Measurements from ENCODE around the gene LIMS2. TPM values are rescaled to one million over a fixed set of nuclear protein-coding genes. Genes with fewer than 3 reads are reported as not detected.
A peak's percentile ranks its signal among the peaks of the same experiment; 100 is the strongest.

The LIMS2 gene
- total and polyA plus RNA-seq, 10 donors = 62.5 to 437 (median 115) TPM

DNA sequence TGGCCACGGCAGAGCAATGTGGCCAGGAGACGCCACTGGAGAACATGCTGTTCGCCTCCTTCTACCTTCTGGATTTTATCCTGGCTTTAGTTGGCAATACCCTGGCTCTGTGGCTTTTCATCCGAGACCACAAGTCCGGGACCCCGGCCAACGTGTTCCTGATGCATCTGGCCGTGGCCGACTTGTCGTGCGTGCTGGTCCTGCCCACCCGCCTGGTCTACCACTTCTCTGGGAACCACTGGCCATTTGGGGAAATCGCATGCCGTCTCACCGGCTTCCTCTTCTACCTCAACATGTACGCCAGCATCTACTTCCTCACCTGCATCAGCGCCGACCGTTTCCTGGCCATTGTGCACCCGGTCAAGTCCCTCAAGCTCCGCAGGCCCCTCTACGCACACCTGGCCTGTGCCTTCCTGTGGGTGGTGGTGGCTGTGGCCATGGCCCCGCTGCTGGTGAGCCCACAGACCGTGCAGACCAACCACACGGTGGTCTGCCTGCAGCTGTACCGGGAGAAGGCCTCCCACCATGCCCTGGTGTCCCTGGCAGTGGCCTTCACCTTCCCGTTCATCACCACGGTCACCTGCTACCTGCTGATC is 24.4 kb downstream of the LIMS2 start:
- H3K4me1 ChIP-seq = peaks cover 26 to 96% (median 73%) of the 10 kb centered on the region in 6 donors
- DNase-seq = no peak
- peaks cover 0 to 50% (median 0%) of the 10 kb centered on the region in 6 donors for H3K36me3 ChIP-seq
- H3K27ac ChIP-seq = peak overlapping the region in 5 of 8 donors; percentile 5 to 87 (median 70)
- WGBS, 5 donors = 76 to 83% (median 77%) methylated on average over 25 to 28 of the region's 28 CpGs
- intact Hi-C loops (cut with DNase I; ENCODE audit: low total_unique reads) = no loop called here
- H3K9me3 ChIP-seq = no peaks in the 10 kb centered on the region
- no peak overlapping the region for H3K4me3 ChIP-seq
- peak in 2 of 3 donors; percentile 14 to 50 for TF ChIP-seq POLR2AphosphoS5 (IDR thresholded peaks at IDR 0.05)
- TF ChIP-seq, protein P1, sequence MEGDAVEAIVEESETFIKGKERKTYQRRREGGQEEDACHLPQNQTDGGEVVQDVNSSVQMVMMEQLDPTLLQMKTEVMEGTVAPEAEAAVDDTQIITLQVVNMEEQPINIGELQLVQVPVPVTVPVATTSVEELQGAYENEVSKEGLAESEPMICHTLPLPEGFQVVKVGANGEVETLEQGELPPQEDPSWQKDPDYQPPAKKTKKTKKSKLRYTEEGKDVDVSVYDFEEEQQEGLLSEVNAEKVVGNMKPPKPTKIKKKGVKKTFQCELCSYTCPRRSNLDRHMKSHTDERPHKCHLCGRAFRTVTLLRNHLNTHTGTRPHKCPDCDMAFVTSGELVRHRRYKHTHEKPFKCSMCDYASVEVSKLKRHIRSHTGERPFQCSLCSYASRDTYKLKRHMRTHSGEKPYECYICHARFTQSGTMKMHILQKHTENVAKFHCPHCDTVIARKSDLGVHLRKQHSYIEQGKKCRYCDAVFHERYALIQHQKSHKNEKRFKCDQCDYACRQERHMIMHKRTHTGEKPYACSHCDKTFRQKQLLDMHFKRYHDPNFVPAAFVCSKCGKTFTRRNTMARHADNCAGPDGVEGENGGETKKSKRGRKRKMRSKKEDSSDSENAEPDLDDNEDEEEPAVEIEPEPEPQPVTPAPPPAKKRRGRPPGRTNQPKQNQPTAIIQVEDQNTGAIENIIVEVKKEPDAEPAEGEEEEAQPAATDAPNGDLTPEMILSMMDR (IDR thresholded peaks at IDR 0.05 in 8 of 11, conservative IDR thresholded peaks at IDR 0.05 in 3 of 11) = no peak
- H3K27me3 ChIP-seq (replicated peaks in 1 of 7) = no peaks in the 10 kb centered on the region

DNA sequence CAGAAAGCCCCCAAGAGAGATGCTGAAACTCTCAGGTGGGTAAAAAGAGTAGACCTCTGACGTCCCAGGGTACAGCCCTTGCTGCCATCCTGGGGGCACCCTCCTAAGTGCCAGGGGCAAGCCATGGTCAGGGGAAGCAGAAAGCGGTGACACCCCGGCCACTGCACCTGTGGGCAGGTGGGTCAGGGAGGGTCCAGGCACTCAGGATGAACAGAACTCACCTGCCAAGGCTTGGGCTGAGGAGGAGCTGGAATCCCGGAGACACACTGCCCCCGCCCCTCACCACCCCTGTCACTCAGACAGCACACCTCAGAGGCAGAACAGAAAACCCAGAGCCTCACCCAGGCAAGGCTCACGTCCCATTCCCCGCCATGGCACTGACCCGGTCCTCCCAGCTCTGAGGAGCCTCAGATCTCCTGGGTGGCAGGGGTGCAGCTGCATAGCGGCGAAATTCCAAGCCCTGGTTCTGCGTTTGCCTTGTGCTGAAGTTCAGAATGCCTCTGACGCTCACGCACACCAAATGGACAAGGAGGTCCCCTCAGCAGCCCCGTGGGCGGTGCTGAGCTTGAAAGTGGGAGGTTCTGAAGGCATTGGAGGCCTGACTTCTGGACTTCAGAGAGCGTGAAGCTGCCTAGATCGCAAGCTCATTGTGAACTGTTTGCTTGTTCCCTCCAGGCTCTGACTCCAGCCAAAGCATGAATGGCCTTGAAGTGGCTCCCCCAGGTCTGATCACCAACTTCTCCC is 25.1 kb downstream of the LIMS2 start:
- Histone ChIP-seq H3K4me3 (no peak overlapping the region), H3K36me3 (peaks cover 0 to 46% (median 0%) of the 10 kb centered on the region in 6 donors), H3K27ac (peak overlapping the region in 6 of 8 donors; percentile 36 to 87 (median 67)), H3K4me1 (peaks cover 26 to 93% (median 70%) of the 10 kb centered on the region in 6 donors), H3K9me3 (no peaks in the 10 kb centered on the region), H3K27me3 (replicated peaks in 1 of 7) (no peaks in the 10 kb centered on the region)
- WGBS, 5 donors = 77 to 81% (median 78%) methylated on average over 17 of the region's 17 CpGs
- TF ChIP-seq POLR2AphosphoS5 (IDR thresholded peaks at IDR 0.05) (no peak), POLR2A (IDR thresholded peaks at IDR 0.05) (no peak)
- TF ChIP-seq, protein P1 (IDR thresholded peaks at IDR 0.05 in 8 of 11, conservative IDR thresholded peaks at IDR 0.05 in 3 of 11) = peak in 5 of 11 experiments; percentile 1 to 65 (median 63)
- peak; percentile 81 for DNase-seq
- intact Hi-C loops (cut with DNase I; ENCODE audit: low total_unique reads) = no loop called here

DNA sequence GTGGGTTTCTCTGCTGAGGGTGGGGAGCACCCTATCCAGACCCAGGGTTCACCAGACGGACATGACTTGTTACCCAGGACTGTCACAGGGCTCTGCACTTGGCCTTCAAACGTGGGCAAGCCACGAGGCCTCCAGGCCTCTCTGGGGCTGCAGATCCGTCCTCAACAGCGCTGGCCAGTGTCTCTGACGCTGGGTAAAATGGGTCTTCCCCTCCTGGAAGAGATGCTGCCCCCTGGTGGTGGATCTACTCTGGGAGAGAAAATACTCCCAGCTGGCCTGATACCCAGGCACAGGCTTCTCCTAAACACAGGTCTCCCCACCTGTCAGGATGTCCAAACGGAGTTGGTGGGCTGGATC is 25.7 kb downstream of the LIMS2 start:
- Histone ChIP-seq H3K4me1 (peaks cover 26 to 88% (median 68%) of the 10 kb centered on the region in 6 donors), H3K4me3 (peak overlapping the region in 1 of 8 donors; percentile 21), H3K27ac (peak overlapping the region in 6 of 8 donors; percentile 36 to 87 (median 67)), H3K27me3 (replicated peaks in 1 of 7) (no peaks in the 10 kb centered on the region), H3K36me3 (peaks cover 0 to 44% (median 0%) of the 10 kb centered on the region in 6 donors), H3K9me3 (no peaks in the 10 kb centered on the region)
- TF ChIP-seq, protein P1 (IDR thresholded peaks at IDR 0.05 in 8 of 11, conservative IDR thresholded peaks at IDR 0.05 in 3 of 11) = peak; percentile 64 to 92 (median 88)
- TF ChIP-seq POLR2AphosphoS5 (IDR thresholded peaks at IDR 0.05) (peak in 1 of 3 donors; percentile 37), POLR2A (IDR thresholded peaks at IDR 0.05) (no peak)
- intact Hi-C loops (cut with DNase I; ENCODE audit: low total_unique reads) = loop anchor here (10.0 kb wide), 1 partner anchor 55 kb away; no protein-coding TSS in a partner anchor
- WGBS, 5 donors = 0 to 11% (median 6%) methylated on average over 3 to 7 of the region's 7 CpGs
- DNase-seq = peak; percentile 92

Data from spleen (tissue), 11 donors.